Dedifferentiated amniotic fluid mesenchymal stem cell (primary cell): ENCODE data around the gene USP35.
"Not testable (repeated sequence)": the region's sequence is repeated elsewhere in the genome, so short reads cannot be mapped to it uniquely, and the experiment has no call there.

ENCODE experiments used
- DNase-seq: peaks from one replicate; pipeline ENCODE4 v3.0.0-alpha.2; 2016; ENCODE audit errors: extremely low spot score

Gene USP35

GRCh38 chr11:78216021-78216420 lies 27.3 kb downstream of the USP35 start:
- no peak for DNase-seq

GRCh38 chr11:78216571-78217287 lies 28.0 kb downstream of the USP35 start:
- no peak for DNase-seq

- DNase-seq = no peak
Measured at GRCh38 chr11:78217650-78218541, 29.2 kb downstream of the USP35 start.

- no peak for DNase-seq
Measured at GRCh38 chr11:78218707-78219492, 30.2 kb downstream of the USP35 start.

GRCh38 chr11:78219493-78220217 lies 30.9 kb downstream of the USP35 start:
- no peak for DNase-seq

GRCh38 chr11:78220218-78221157 lies 31.8 kb downstream of the USP35 start:
- no peak for DNase-seq

- no peak for DNase-seq
Measured at GRCh38 chr11:78221396-78222315, 32.9 kb downstream of the USP35 start.

GRCh38 chr11:78222726-78223125 lies 34.0 kb downstream of the USP35 start:
- not testable (repeated sequence) for DNase-seq

- no peak for DNase-seq
Measured at GRCh38 chr11:78223320-78223954, 34.7 kb downstream of the USP35 start.

- DNase-seq = no peak
Measured at GRCh38 chr11:78224506-78224905, 35.8 kb downstream of the USP35 start.

- no peak for DNase-seq
Measured at GRCh38 chr11:78224906-78225420, 36.2 kb downstream of the USP35 start.

- DNase-seq = no peak
Measured at GRCh38 chr11:78226684-78227680, 38.3 kb downstream of the USP35 start.

- DNase-seq = no peak
Measured at GRCh38 chr11:78227921-78228320, 39.2 kb downstream of the USP35 start.

GRCh38 chr11:78228467-78228866 lies 39.7 kb downstream of the USP35 start:
- peak; percentile 34 for DNase-seq

GRCh38 chr11:78229106-78229505 lies 40.4 kb downstream of the USP35 start:
- no peak for DNase-seq

- DNase-seq = no peak
Measured at GRCh38 chr11:78230161-78230877, 41.6 kb downstream of the USP35 start.
